Stimulated activated CD4-positive, alpha-beta T cell treated with anti-CD3 and anti-CD28 coated beads, Interleukin-1b, Interleukin-23, amount 100 ng/mL, for 4 hours (primary cell): ENCODE results near the gene HIF1AN.

Experiments
- DNase-seq, 2 donors: peaks; one replicate each; pipeline ENCODE4 v3.0.0-alpha.2; 2020; ENCODE audit warnings: low read depth in 2 of 2

HIF1AN gene

GRCh38 chr10:100535715-100536353 is at the start of gene HIF1AN:
HIF1AN (plus strand) TSS chr10:100535943; CDS start chr10:100535959, 16 bp downstream.
- DNase-seq = peak; percentile 70 to 83

- no peak for DNase-seq
Measured at GRCh38 chr10:100487529-100487928, 48.2 kb upstream of the HIF1AN start.

GRCh38 chr10:100489396-100489795 is 46.3 kb upstream of the HIF1AN start:
- DNase-seq = no peak

- DNase-seq = no peak
Measured at GRCh38 chr10:100490531-100490930, 45.2 kb upstream of the HIF1AN start.

- DNase-seq = no peak
Measured at GRCh38 chr10:100496567-100496966, 39.2 kb upstream of the HIF1AN start.

GRCh38 chr10:100498059-100498458 is 37.7 kb upstream of the HIF1AN start:
- no peak for DNase-seq

GRCh38 chr10:100501423-100501822 is 34.3 kb upstream of the HIF1AN start:
- DNase-seq = no peak

- DNase-seq = no peak
Measured at GRCh38 chr10:100502926-100503494, 32.7 kb upstream of the HIF1AN start.

- no peak for DNase-seq
Measured at GRCh38 chr10:100504096-100504495, 31.6 kb upstream of the HIF1AN start.

- DNase-seq = no peak
Measured at GRCh38 chr10:100505164-100505563, 30.6 kb upstream of the HIF1AN start.

- no peak for DNase-seq
Measured at GRCh38 chr10:100506596-100507356, 29.0 kb upstream of the HIF1AN start.

GRCh38 chr10:100507357-100507732 is 28.4 kb upstream of the HIF1AN start:
- no peak for DNase-seq

GRCh38 chr10:100508266-100508665 is 27.5 kb upstream of the HIF1AN start:
- no peak for DNase-seq

GRCh38 chr10:100508691-100509150 is 27.0 kb upstream of the HIF1AN start:
- peak in 1 of 2 donors; percentile 42 for DNase-seq

- DNase-seq = peak in 1 of 2 donors; percentile 51
Measured at GRCh38 chr10:100509241-100509840, 26.4 kb upstream of the HIF1AN start.

- DNase-seq = peak in 1 of 2 donors; percentile 52
Measured at GRCh38 chr10:100510533-100511308, 25.0 kb upstream of the HIF1AN start.

- no peak for DNase-seq
Measured at GRCh38 chr10:100515612-100516011, 20.1 kb upstream of the HIF1AN start.

GRCh38 chr10:100516847-100517246 is 18.9 kb upstream of the HIF1AN start:
- DNase-seq = no peak

- DNase-seq = peak; percentile 37 to 56
Measured at GRCh38 chr10:100518761-100519241, 16.9 kb upstream of the HIF1AN start.

GRCh38 chr10:100519311-100520051 is 16.3 kb upstream of the HIF1AN start, which contains the start of gene SEC31B:
SEC31B (minus strand) TSS chr10:100519861; CDS start chr10:100516952, 2,909 bp downstream.
- no peak for DNase-seq

GRCh38 chr10:100520811-100521210 is 14.9 kb upstream of the HIF1AN start:
- DNase-seq = no peak
